Tibial nerve (tissue), 3 donors: ENCODE data around the gene CAPN13.

Experiments used
- CTCF ChIP-seq, 5 experiments: fragments of 200-600 bp in 3 of 5; fragments of 450-650 bp in 2 of 5; sonication (generic) in 3 of 5; IDR thresholded peaks; one replicate each; pipeline ENCODE4 v1.5.1; 2016 to 2019; ENCODE audit warnings: antibody characterized with exemption in 5 of 5, mild to moderate bottlenecking in 3 of 5, moderate library complexity in 2 of 5
- POLR2A ChIP-seq, 2 donors: fragments of 450-650 bp; IDR thresholded peaks; one replicate each; pipeline ENCODE4 v1.6.1; 2017; ENCODE audit warnings: antibody characterized with exemption in 2 of 2, mild to moderate bottlenecking in 2 of 2, moderate library complexity in 2 of 2

GRCh38 chr2:30765191-30765590, 42.1 kb downstream of the CAPN13 start:
- TF ChIP-seq CTCF (IDR thresholded peaks at IDR 0.05): no peak
- no peak for TF ChIP-seq POLR2A (IDR thresholded peaks at IDR 0.05)
